IMR-90 (cell line): ENCODE data around the gene IRF2BP1. TPM values are rescaled to one million over a fixed set of nuclear protein-coding genes. Genes with fewer than 3 reads are reported as not detected.

Experiments
- ATAC-seq: fragments of 200-7000 bp; cut with Tn5 transposase; 2 replicates; pipeline ENCODE4 v1.9.1; 2020; ENCODE audit warnings: low read depth, mild to moderate bottlenecking, moderate library complexity
- BruUV-seq: library from RNA; stranded (reverse); fragments of 400-500 nt; replicated peaks from 2 replicates; lab custom pipeline; 2021; lab: Mats Ljungman, UMichigan
- CTCF ChIA-PET: fragments of 300-600 bp; formaldehyde crosslinking; extraction: SDS; loops from one replicate; lab custom pipeline; 2021; ENCODE audit warnings: antibody characterized with exemption; lab: Yijun Ruan, JAX
- POLR2A ChIA-PET: fragments of 300-600 bp; sonication (Branson Sonifier 250); formaldehyde crosslinking; loops from one replicate; lab custom pipeline; 2022; ENCODE audit warnings: antibody characterized with exemption; ENCODE audit not compliant: unreplicated experiment; lab: Charles Lee
- DNase-seq: peaks from one replicate; pipeline ENCODE4 v3.0.0; 2013
- H2AFZ ChIP-seq: replicated peaks from 2 replicates; pipeline ENCODE3; 2013; ENCODE audit warnings: low read length, mild to moderate bottlenecking; ENCODE audit not compliant: poor library complexity
- H2AK5ac ChIP-seq: 2 replicates; pipeline ENCODE4 v1.6.1; 2013; ENCODE audit warnings: low read depth, low read length, inconsistent platforms
- H2AK9ac ChIP-seq: replicated peaks from 2 replicates; pipeline ENCODE3; 2013; ENCODE audit warnings: mild to moderate bottlenecking, low read depth, low read length, moderate library complexity; ENCODE audit not compliant: poor library complexity
- H2BK120ac ChIP-seq: 2 replicates; pipeline ENCODE4 v1.6.1; 2013; ENCODE audit warnings: low read depth, low read length, inconsistent platforms
- H2BK15ac ChIP-seq: 3 replicates; pipeline ENCODE4 v1.6.1; 2013; ENCODE audit warnings: low read depth, low read length, inconsistent platforms
- H2BK20ac ChIP-seq: 2 replicates; pipeline ENCODE4 v1.6.1; 2013; ENCODE audit warnings: low read depth, mild to moderate bottlenecking, inconsistent platforms, low read length, moderate library complexity
- H2BK5ac ChIP-seq: 2 replicates; pipeline ENCODE4 v1.6.1; 2013; ENCODE audit warnings: mild to moderate bottlenecking, low read depth, low read length, inconsistent platforms; ENCODE audit not compliant: poor library complexity, severe bottlenecking
- H3K14ac ChIP-seq: replicated peaks from 2 replicates; pipeline ENCODE4 v1.6.1; 2013; ENCODE audit warnings: low read depth, low read length, inconsistent platforms
- H3K18ac ChIP-seq: 2 replicates; pipeline ENCODE4 v1.6.1; 2013; ENCODE audit warnings: low read depth, low read length, control low read depth
- H3K23ac ChIP-seq: 2 replicates; pipeline ENCODE4 v1.6.1; 2013; ENCODE audit warnings: low read depth, low read length, inconsistent platforms
- H3K27ac ChIP-seq: 2 replicates; pipeline ENCODE4 v1.5.1; 2013; ENCODE audit warnings: mild to moderate bottlenecking, control low read depth, low read length; ENCODE audit not compliant: insufficient read depth
- H3K27me3 ChIP-seq: 2 replicates; pipeline ENCODE4 v1.6.1; 2013; ENCODE audit warnings: low read length; ENCODE audit not compliant: control insufficient read depth, insufficient read depth
- H3K36me3 ChIP-seq: 2 replicates; pipeline ENCODE4 v1.6.1; 2013; ENCODE audit warnings: low read length, mixed read lengths; ENCODE audit not compliant: control insufficient read depth, insufficient read depth
- H3K4ac ChIP-seq: 2 replicates; pipeline ENCODE4 v1.6.1; 2013; ENCODE audit warnings: low read depth, low read length, inconsistent platforms
- H3K4me1 ChIP-seq: 2 replicates; pipeline ENCODE4 v1.6.1; 2013; ENCODE audit warnings: low read length, mixed read lengths; ENCODE audit not compliant: control insufficient read depth, insufficient read depth
- H3K4me2 ChIP-seq: 2 replicates; pipeline ENCODE4 v1.6.1; 2013; ENCODE audit warnings: low read depth, mild to moderate bottlenecking, control low read depth, low read length, moderate library complexity
- H3K4me3 ChIP-seq: 2 replicates; pipeline ENCODE4 v1.5.1; 2013; ENCODE audit warnings: low read depth, mild to moderate bottlenecking, control low read depth, low read length, moderate library complexity; ENCODE audit not compliant: insufficient read depth
- H3K56ac ChIP-seq: 2 replicates; pipeline ENCODE4 v1.6.1; 2013; ENCODE audit warnings: low read length, inconsistent platforms; ENCODE audit not compliant: insufficient read depth; ENCODE audit errors: extremely low read depth
- H3K79me1 ChIP-seq, 2 experiments: 2 replicates each; pipeline ENCODE4 v1.6.1; 2013; ENCODE audit warnings: low read length in 2 of 2, inconsistent platforms in 1 of 2, low read depth in 1 of 2
- H3K9ac ChIP-seq: 2 replicates; pipeline ENCODE4 v1.6.1; 2013; ENCODE audit warnings: low read depth, low read length, control low read depth
- H3K9me1 ChIP-seq: 2 replicates; pipeline ENCODE4 v1.6.1; 2013; ENCODE audit warnings: low read length, inconsistent platforms; ENCODE audit not compliant: insufficient read depth
- H3K9me3 ChIP-seq: 2 replicates; pipeline ENCODE4 v1.6.1; 2013; ENCODE audit warnings: low read length; ENCODE audit not compliant: control insufficient read depth, insufficient read depth
- H4K20me1 ChIP-seq: 2 replicates; pipeline ENCODE4 v1.6.1; 2013; ENCODE audit warnings: low read length, inconsistent platforms; ENCODE audit not compliant: insufficient read depth
- H4K5ac ChIP-seq: 2 replicates; pipeline ENCODE4 v1.6.1; 2013; ENCODE audit warnings: mild to moderate bottlenecking, low read depth, low read length, control low read depth
- H4K8ac ChIP-seq, 2 experiments: 2 replicates each; pipeline ENCODE4 v1.6.1; 2013; ENCODE audit warnings: low read depth in 2 of 2, low read length in 2 of 2, control low read depth in 1 of 2, inconsistent platforms in 1 of 2
- H4K91ac ChIP-seq: 2 replicates; pipeline ENCODE4 v1.6.1; 2013; ENCODE audit warnings: low read depth, low read length, inconsistent platforms; ENCODE audit not compliant: insufficient read depth
- BHLHE40 ChIP-seq: fragments of 150-350 bp; IDR thresholded peaks from 2 replicates; pipeline ENCODE4 v1.6.1; 2016; ENCODE audit warnings: mild to moderate bottlenecking, low read depth, low read length
- CEBPB ChIP-seq: IDR thresholded peaks from 2 replicates; pipeline ENCODE4 v1.6.1; 2012; ENCODE audit warnings: low read depth, low read length, improper control_type of control experiment
- CHD1 ChIP-seq: IDR thresholded peaks from 2 replicates; pipeline ENCODE4 v1.6.1; 2012; ENCODE audit warnings: low read depth, low read length, improper control_type of control experiment
- CTCF ChIP-seq: conservative IDR thresholded peaks from 2 replicates; pipeline ENCODE4 v1.5.1; 2012; ENCODE audit warnings: mild to moderate bottlenecking, low read depth, low read length, improper control_type of control experiment
- ELK1 ChIP-seq: fragments of 150-350 bp; IDR thresholded peaks from 2 replicates; pipeline ENCODE4 v1.6.1; 2016; ENCODE audit warnings: low read depth, mild to moderate bottlenecking, low read length, moderate library complexity, borderline replicate concordance
- FOS ChIP-seq: fragments of 150-350 bp; IDR thresholded peaks from 2 replicates; pipeline ENCODE4 v1.6.1; 2016; ENCODE audit warnings: low read depth, low read length
- MAFK ChIP-seq: IDR thresholded peaks from 2 replicates; pipeline ENCODE4 v1.6.1; 2012; ENCODE audit warnings: low read depth, low read length, improper control_type of control experiment
- MAZ ChIP-seq: IDR thresholded peaks from 2 replicates; pipeline ENCODE4 v1.6.1; 2012; ENCODE audit warnings: low read depth, mild to moderate bottlenecking, low read length, improper control_type of control experiment, moderate library complexity, borderline replicate concordance
- MXI1 ChIP-seq: IDR thresholded peaks from 2 replicates; pipeline ENCODE4 v1.6.1; 2012; ENCODE audit warnings: low read depth, mild to moderate bottlenecking, low read length, moderate library complexity, borderline replicate concordance
- NFE2L2 ChIP-seq: fragments of 150-350 bp; IDR thresholded peaks from 2 replicates; pipeline ENCODE4 v1.6.1; 2016; ENCODE audit warnings: low read depth, mild to moderate bottlenecking, low read length
- POLR2A ChIP-seq: IDR thresholded peaks from 2 replicates; pipeline ENCODE4 v1.6.1; 2012; ENCODE audit warnings: mild to moderate bottlenecking, low read depth, low read length
- RAD21 ChIP-seq: IDR thresholded peaks from 2 replicates; pipeline ENCODE4 v1.6.1; 2012; ENCODE audit warnings: low read length, improper control_type of control experiment
- RCOR1 ChIP-seq: IDR thresholded peaks from 2 replicates; pipeline ENCODE4 v1.6.1; 2012; ENCODE audit warnings: mild to moderate bottlenecking, low read length, improper control_type of control experiment; ENCODE audit not compliant: insufficient replicate concordance
- RFX5 ChIP-seq: IDR thresholded peaks from 2 replicates; pipeline ENCODE4 v1.8.0; 2012; ENCODE audit warnings: low read depth, mild to moderate bottlenecking, low read length, moderate library complexity
- SMC3 ChIP-seq: fragments of 150-350 bp; IDR thresholded peaks from 2 replicates; pipeline ENCODE4 v1.6.1; 2016; ENCODE audit warnings: low read depth, mild to moderate bottlenecking, antibody characterized with exemption, low read length, moderate library complexity
- USF2 ChIP-seq: fragments of 150-350 bp; IDR thresholded peaks from 2 replicates; pipeline ENCODE4 v1.6.1; 2017; ENCODE audit warnings: mild to moderate bottlenecking, antibody characterized with exemption, low read length, low read depth
- WGBS, 2 experiments: methylation state at CpG; one replicate each; pipeline versions ENCODE4 v1.1.5 to v1.1.7; 2013; ENCODE audit warnings: missing lambda C conversion rate in 2 of 2; ENCODE audit not compliant: insufficient read length in 1 of 2; ENCODE audit errors: extremely low coverage in 2 of 2; 5-methylcytosine and 5-hydroxymethylcytosine counted together
- dilution Hi-C: fragments of 300-500 bp; cut with HindIII; formaldehyde crosslinking; loops from one replicate; pipeline ENCODE4 v1.14.3; 2018; ENCODE audit warnings: low sequenced_read_pairs; ENCODE audit not compliant: unreplicated experiment
- in situ Hi-C: fragments of 300-500 bp; cut with MboI; formaldehyde crosslinking; loops from 3 replicates; pipeline ENCODE4 v1.14.3; 2019; ENCODE audit warnings: low sequenced_read_pairs, inconsistent platforms, mixed read lengths
- intact Hi-C: fragments of 100-400 bp; cut with micrococcal nuclease; formaldehyde crosslinking; loops from 2 replicates; pipeline ENCODE4 v1.10.0; 2022
- polyA plus RNA-seq, 3 experiments: library from polyadenylated mRNA; depleted of rRNA; stranded (reverse); fragments of >200 nt; gene quantifications; 2 replicates each; pipeline ENCODE4 v1.2.3, GENCODE V29; 2012; ENCODE audit warnings: low replicate concordance in 1 of 3
- total RNA-seq: library from RNA; depleted of rRNA; stranded (reverse); fragments of >200 nt; gene quantifications from 2 replicates; pipeline ENCODE4 v1.2.3, GENCODE V29; 2012

Gene IRF2BP1
- total and polyA plus RNA-seq, 2 of the 4 experiments (the other 2 are of a cell fraction), result 4.5 to 8.5 TPM

GRCh38 chr19:45906221-45906620, 20.3 kb upstream of the IRF2BP1 start:
- no peak overlapping the region for H3K56ac ChIP-seq
- 50% methylated on average over 2 of the region's 3 CpGs; no CpG with 5 or more reads in 1 of the 2 experiments for WGBS, 2 experiments
- no peak overlapping the region for H2BK5ac ChIP-seq
- in situ Hi-C loops, result no loop called here
- no peak overlapping the region for H3K4ac ChIP-seq
- H3K36me3 ChIP-seq, result no peaks in the 10 kb centered on the region
- H2AK5ac ChIP-seq, result no peak overlapping the region
- POLR2A ChIA-PET, result no interaction called here
- no peak overlapping the region for H4K8ac ChIP-seq
- TF ChIP-seq ELK1, result no peak
- no peak for TF ChIP-seq RAD21
- no peak; the same call in 1 of the 2 replicates for TF ChIP-seq CEBPB
- TF ChIP-seq FOS, result no peak
- TF ChIP-seq USF2, result no peak
- TF ChIP-seq CHD1, result no peak
- TF ChIP-seq MXI1, result no peak
- TF ChIP-seq BHLHE40, result no peak
- TF ChIP-seq POLR2A, result no peak
- TF ChIP-seq MAFK, result no peak
- TF ChIP-seq NFE2L2, result no peak
- no peak for TF ChIP-seq RFX5
- TF ChIP-seq CTCF, result no peak
- no peak for TF ChIP-seq SMC3
- TF ChIP-seq MAZ, result no peak
- no peak for TF ChIP-seq RCOR1
- no peak overlapping the region for H2AFZ ChIP-seq
- DNase-seq (peak; percentile 48), ATAC-seq (no peak)
- no peaks in the 10 kb centered on the region for H4K20me1 ChIP-seq
- peaks cover 8% of the 10 kb centered on the region for H3K27me3 ChIP-seq
- no peak overlapping the region for H2AK9ac ChIP-seq
- H4K91ac ChIP-seq, result no peak overlapping the region
- CTCF ChIA-PET, result interaction anchor here (0.5 kb wide), 1 partner anchor 172 kb away, joined by 9 read pairs; no protein-coding TSS in a partner anchor
- BruUV-seq, result no TSS peak
- H2BK120ac ChIP-seq, result no peak overlapping the region
- no peak overlapping the region for H3K18ac ChIP-seq
- intact Hi-C loops, result no loop called here
- H3K4me2 ChIP-seq, result no peak overlapping the region
- no peaks in the 10 kb centered on the region for H3K9me3 ChIP-seq
- dilution Hi-C loops, result no loop called here
- H3K9ac ChIP-seq, result no peak overlapping the region
- no peak overlapping the region for H3K4me3 ChIP-seq
- H2BK15ac ChIP-seq, result no peak overlapping the region
- 0 out of 2 replicates have a peak, but pooled peaks cover 2% of the 10 kb centered on the region for H3K4me1 ChIP-seq
- peaks cover 3% of the 10 kb centered on the region; the same call in 1 of the 2 replicates for H3K9me1 ChIP-seq
- no peak overlapping the region for H3K27ac ChIP-seq
- H3K14ac ChIP-seq, result no peak overlapping the region
- no peak overlapping the region for H2BK20ac ChIP-seq
- H3K79me1 ChIP-seq, result peaks cover 5 to 6% of the 10 kb centered on the region in 2 experiments; a peak in 3 of 4 replicates
- no peak overlapping the region for H3K23ac ChIP-seq
- no peak overlapping the region for H4K5ac ChIP-seq
